GM12878 (cell line): Measurements from ENCODE around the gene IFT122. TPM values are rescaled to one million over a fixed set of nuclear protein-coding genes. Genes with fewer than 3 reads are reported as not detected.

Source experiments
- ATAC-seq: fragments of 200-7000 bp; cut with Tn5 transposase; 3 replicates; pipeline ENCODE4 v1.9.1; 2020; ENCODE audit warnings: mild to moderate bottlenecking, moderate library complexity
- BruUV-seq: library from RNA; stranded (reverse); fragments of 400-500 nt; replicated peaks from 2 replicates; lab custom pipeline; 2021; lab: Mats Ljungman, UMichigan
- CTCF ChIA-PET: fragments of 300-600 bp; sonication (Branson Sonifier 250); formaldehyde crosslinking; extraction: SDS; loops from one replicate; lab custom pipeline; 2021; ENCODE audit warnings: inconsistent platforms; lab: Yijun Ruan, JAX
- POLR2A ChIA-PET: fragments of 350-600 bp; formaldehyde crosslinking; extraction: SDS; loops from one replicate; lab custom pipeline; 2021; ENCODE audit warnings: inconsistent platforms; lab: Charles Lee
- RAD21 ChIA-PET: fragments of 300-600 bp; sonication (Branson Sonifier 250); formaldehyde crosslinking; loops from one replicate; lab custom pipeline; 2023; ENCODE audit warnings: antibody characterized with exemption; ENCODE audit not compliant: unreplicated experiment; lab: Charles Lee
- SMC1A ChIA-PET: fragments of 300-600 bp; sonication (Branson Sonifier 250); formaldehyde crosslinking; loops from one replicate; lab custom pipeline; 2023; ENCODE audit not compliant: unreplicated experiment, uncharacterized antibody; lab: Charles Lee
- DNase-seq: peaks from one replicate; pipeline ENCODE4 v3.0.0-alpha.2; 2011; ENCODE audit warnings: low read depth, low spot score
- FAIRE-seq: peaks from 3 replicates; lab custom pipeline; 2011; peaks lifted over from hg19 to GRCh38; lab: Jason Lieb, UNC
- H2AFZ ChIP-seq: 2 replicates; pipeline ENCODE4 v1.6.0; 2011; ENCODE audit warnings: low read depth, low read length, control low read depth; ENCODE audit not compliant: control insufficient read depth
- H3K27ac ChIP-seq: 2 replicates; pipeline ENCODE4 v1.5.1; 2011; ENCODE audit warnings: control low read depth; ENCODE audit not compliant: control insufficient read depth, insufficient read depth
- H3K27me3 ChIP-seq, 2 experiments: replicated peaks in 1 of 2; 2 replicates each; pipeline versions ENCODE4 v1.6.0 to v1.6.1; 2011; ENCODE audit warnings: low read length in 1 of 2; ENCODE audit not compliant: control insufficient read depth in 2 of 2, insufficient read depth in 2 of 2
- H3K36me3 ChIP-seq, 2 experiments: 2 replicates each; pipeline ENCODE4 v1.5.1; 2011; ENCODE audit warnings: low read length in 1 of 2; ENCODE audit not compliant: control insufficient read depth in 2 of 2, insufficient read depth in 2 of 2
- H3K4me1 ChIP-seq: 2 replicates; pipeline ENCODE4 v1.6.1; 2011; ENCODE audit warnings: mild to moderate bottlenecking, low read length, moderate library complexity, mixed read lengths; ENCODE audit not compliant: control insufficient read depth, insufficient read depth
- H3K4me2 ChIP-seq: 2 replicates; pipeline ENCODE4 v1.6.0; 2011; ENCODE audit warnings: control low read depth; ENCODE audit not compliant: control insufficient read depth, insufficient read depth
- H3K4me3 ChIP-seq: fragments of 200-600 bp; sonication (generic); 2 replicates; pipeline ENCODE4 v1.5.1; 2016
- H3K79me2 ChIP-seq: 2 replicates; pipeline ENCODE4 v1.6.0; 2011; ENCODE audit warnings: low read length; ENCODE audit not compliant: control insufficient read depth, insufficient read depth
- H3K9ac ChIP-seq: 2 replicates; pipeline ENCODE4 v1.8.0; 2011; ENCODE audit warnings: low read length, control low read depth, mixed read lengths; ENCODE audit not compliant: control insufficient read depth, insufficient read depth
- H3K9me3 ChIP-seq: replicated peaks from 3 replicates; pipeline ENCODE4 v1.5.1; 2011; ENCODE audit warnings: mild to moderate bottlenecking, low read length; ENCODE audit not compliant: control insufficient read depth, insufficient read depth
- H4K20me1 ChIP-seq: 2 replicates; pipeline ENCODE4 v1.6.0; 2011; ENCODE audit not compliant: control insufficient read depth, insufficient read depth
- BHLHE40 ChIP-seq, 2 experiments: fragments of 450-650 bp in 1 of 2; IDR thresholded peaks; 2 replicates each; pipeline ENCODE4 v1.6.1; 2011 to 2017; ENCODE audit warnings: low read depth in 2 of 2, borderline replicate concordance in 1 of 2, improper control_type of control experiment in 1 of 2, low read length in 1 of 2, mild to moderate bottlenecking in 1 of 2
- BMI1 ChIP-seq: fragments of 450-650 bp; IDR thresholded peaks from 2 replicates; pipeline ENCODE4 v1.6.1; 2016; ENCODE audit warnings: mild to moderate bottlenecking, moderate library complexity, borderline replicate concordance
- CBFB ChIP-seq: IDR thresholded peaks from 2 replicates; pipeline ENCODE4 v1.6.1; 2016; ENCODE audit warnings: antibody characterized with exemption, low read depth
- CBX5 ChIP-seq: sonication (generic); IDR thresholded peaks from 2 replicates; pipeline ENCODE4 v1.6.1; 2016; ENCODE audit warnings: low read depth, moderate library complexity, mild to moderate bottlenecking, inconsistent platforms
- GABPA ChIP-seq: IDR thresholded peaks from 2 replicates; pipeline ENCODE4 v1.6.1; 2014; ENCODE audit warnings: antibody characterized with exemption, low read depth, mild to moderate bottlenecking, inconsistent platforms
- HDGF ChIP-seq: fragments of 450-650 bp; IDR thresholded peaks from 2 replicates; pipeline ENCODE4 v1.6.1; 2016; ENCODE audit warnings: antibody characterized with exemption
- IKZF1 ChIP-seq: fragments of 450-650 bp; conservative IDR thresholded peaks from 2 replicates; pipeline ENCODE4 v1.6.1; 2017; ENCODE audit warnings: antibody characterized with exemption, mild to moderate bottlenecking
- MYB ChIP-seq: fragments of 150-350 bp; IDR thresholded peaks from 2 replicates; pipeline ENCODE4 v1.6.1; 2014; ENCODE audit warnings: mild to moderate bottlenecking, low read depth, low read length, borderline replicate concordance
- PAX8 ChIP-seq: fragments of 450-650 bp; IDR thresholded peaks from 2 replicates; pipeline ENCODE4 v1.6.1; 2017; ENCODE audit warnings: mild to moderate bottlenecking, moderate library complexity
- POLR2AphosphoS2 ChIP-seq: IDR thresholded peaks from 2 replicates; pipeline ENCODE4 v1.6.1; 2011; ENCODE audit warnings: low read depth, mild to moderate bottlenecking, low read length, improper control_type of control experiment, moderate library complexity
- SRF ChIP-seq, 2 experiments: IDR thresholded peaks; 2 replicates each; pipeline ENCODE4 v1.6.1; 2011; ENCODE audit warnings: low read depth in 2 of 2, low read length in 2 of 2, mild to moderate bottlenecking in 1 of 2, moderate library complexity in 1 of 2
- STAT3 ChIP-seq: IDR thresholded peaks from 2 replicates; pipeline ENCODE4 v1.6.1; 2011; ENCODE audit warnings: low read depth, low read length, improper control_type of control experiment
- TCF3 ChIP-seq: IDR thresholded peaks from 2 replicates; pipeline ENCODE4 v1.6.1; 2012; ENCODE audit warnings: low read depth, mild to moderate bottlenecking, low read length, borderline replicate concordance; ENCODE audit not compliant: insufficient read depth
- YY1 ChIP-seq: IDR thresholded peaks from 2 replicates; pipeline ENCODE4 v1.6.1; 2011; ENCODE audit warnings: low read depth, mild to moderate bottlenecking, low read length
- ZNF207 ChIP-seq: fragments of 450-650 bp; IDR thresholded peaks from 2 replicates; pipeline ENCODE4 v1.6.1; 2014; ENCODE audit warnings: antibody characterized with exemption, mild to moderate bottlenecking, borderline replicate concordance
- ZZZ3 ChIP-seq: IDR thresholded peaks from 2 replicates; pipeline ENCODE4 v1.6.1; 2011; ENCODE audit warnings: low read depth; ENCODE audit not compliant: control insufficient read depth, insufficient read length
- WGBS: methylation state at CpG from one replicate; pipeline ENCODE4 v1.1.6; 2016; ENCODE audit warnings: low lambda C conversion rate; ENCODE audit not compliant: insufficient replicate concordance, insufficient coverage; ENCODE audit errors: missing lambda C conversion rate; 5-methylcytosine and 5-hydroxymethylcytosine counted together
- in situ Hi-C: fragments of 300-500 bp; cut with MboI; formaldehyde crosslinking; loops from 9 replicates; pipeline ENCODE4 v1.14.3; 2018; ENCODE audit warnings: mixed read lengths
- intact Hi-C: fragments of 100-400 bp; cut with micrococcal nuclease; formaldehyde crosslinking; loops from one replicate; pipeline ENCODE4 v1.14.2; 2022; ENCODE audit not compliant: unreplicated experiment
- polyA plus RNA-seq, 11 experiments: library from polyadenylated mRNA; depleted of rRNA in 4 of 11; unstranded in 6 of 11; stranded (reverse) in 5 of 11; fragments of >200 nt; fragmentation: Nextera tagmentation in 4 of 11; fragmentation: Illumina TruSeq in 1 of 11; extraction: Ambion mirVana in 4 of 11; extraction: Trizol in 1 of 11; gene quantifications; 1 replicate in 1 of 11; 2 replicates in 10 of 11; pipeline versions ENCODE4 v1.2.1 to v1.2.3, GENCODE V29; 2011 to 2016; ENCODE audit warnings: inconsistent platforms in 2 of 11, missing spikeins in 2 of 11, low read depth in 1 of 11
- total RNA-seq, 4 experiments: library from RNA; depleted of rRNA in 3 of 4; stranded (reverse); fragments of >200 nt in 3 of 4; fragmentation: Illumina TruSeq in 1 of 4; extraction: Trizol in 1 of 4; gene quantifications; 2 replicates each; pipeline versions ENCODE4 v1.2.1 to v1.2.3, GENCODE V29; 2013 to 2021
- TF ChIP-seq, protein P1 (sequence below): IDR thresholded peaks from 2 replicates; pipeline ENCODE4 v1.6.1; 2011; ENCODE audit warnings: low read depth, mild to moderate bottlenecking, low read length, moderate library complexity, borderline replicate concordance; ENCODE audit errors: extremely low read depth
- TF ChIP-seq, protein P2 (sequence below): fragments of 450-650 bp; IDR thresholded peaks from 2 replicates; pipeline ENCODE4 v1.6.1; 2017; ENCODE audit warnings: antibody characterized with exemption, mild to moderate bottlenecking, moderate library complexity
- TF ChIP-seq, protein P3 (sequence below): IDR thresholded peaks from 2 replicates; pipeline ENCODE4 v1.6.1; 2012; ENCODE audit warnings: low read depth, low read length, improper control_type of control experiment

IFT122 gene
- total and polyA plus RNA-seq, 10 of the 15 experiments (the other 5 are each of a cell fraction or from before 2014, with no cell fraction given) = 1.8 to 19.2 (median 8.4) TPM

DNA sequence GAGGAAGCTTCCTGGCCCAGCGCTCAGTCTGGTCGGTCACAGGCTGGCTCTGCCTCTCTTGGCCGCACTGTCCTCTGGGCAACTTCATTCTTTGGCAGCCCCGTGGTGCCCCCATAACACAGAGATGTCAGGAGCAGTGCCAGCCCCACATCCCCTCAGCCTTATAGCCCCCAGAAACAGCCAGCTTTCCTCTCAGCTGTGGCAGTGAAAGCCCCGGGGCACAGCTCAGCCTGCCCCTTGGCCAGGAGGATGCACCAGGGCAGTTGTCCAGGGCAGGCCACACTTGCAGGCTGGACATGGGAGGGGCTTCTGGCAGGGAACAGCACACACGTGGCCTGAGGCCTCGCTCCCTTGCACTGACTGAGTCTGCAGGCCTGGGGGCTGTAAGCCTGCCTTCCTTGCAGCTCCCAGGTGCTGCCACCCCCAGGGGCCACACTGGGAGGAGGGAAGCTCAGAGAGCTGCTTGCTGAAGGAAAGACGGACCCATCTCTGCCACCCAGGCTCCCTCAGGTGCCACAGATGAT lies 78.1 kb downstream of the IFT122 start (continued):
- TF ChIP-seq MYB (no peak), SRF (IDR thresholded peaks at IDR 0.05; ENCODE audit: low read depth in 2 of 2, low read length in 2 of 2) (no peak), ZZZ3 (no peak), BHLHE40 (IDR thresholded peaks at IDR 0.05; ENCODE audit: borderline replicate concordance in 1 of 2, low read depth in 2 of 2, low read length in 1 of 2) (no peak)
- TF ChIP-seq, protein P1, sequence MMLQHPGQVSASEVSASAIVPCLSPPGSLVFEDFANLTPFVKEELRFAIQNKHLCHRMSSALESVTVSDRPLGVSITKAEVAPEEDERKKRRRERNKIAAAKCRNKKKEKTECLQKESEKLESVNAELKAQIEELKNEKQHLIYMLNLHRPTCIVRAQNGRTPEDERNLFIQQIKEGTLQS = no peak
- TF ChIP-seq, all 136 proteins: peak for 0

DNA sequence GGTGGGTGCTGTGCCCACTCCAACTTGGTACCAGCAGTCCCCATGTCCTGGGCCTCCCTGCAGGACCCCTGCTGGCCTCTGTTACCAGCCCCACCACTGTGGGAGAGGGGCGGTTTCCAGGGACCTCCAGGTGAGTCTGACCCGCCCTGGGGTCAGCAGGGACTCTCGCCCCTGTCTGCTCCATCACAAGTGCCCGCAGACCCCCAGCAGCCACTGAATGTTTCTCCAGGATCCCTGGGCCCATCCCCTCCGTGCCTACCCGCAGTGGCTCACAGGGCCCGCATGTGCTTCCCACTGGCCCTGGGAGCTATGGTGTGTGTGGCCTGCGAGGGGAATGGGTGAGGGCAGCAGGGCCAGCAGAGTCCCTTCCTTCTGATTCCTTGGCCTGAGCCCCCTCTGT lies 78.6 kb downstream of the IFT122 start:
- ChIA-PET POLR2A (no interaction called here), RAD21 (no interaction called here), CTCF (no interaction called here), SMC1A (no interaction called here)
- no peak for ATAC-seq
- no peak for DNase-seq
- Histone ChIP-seq H3K79me2 (no peaks in the 10 kb centered on the region), H4K20me1 (no peaks in the 10 kb centered on the region), H3K9ac (no peak overlapping the region), H3K4me3 (no peak overlapping the region), H3K9me3 (no peaks in the 10 kb centered on the region), H3K36me3 (no peaks in the 10 kb centered on the region; a peak in 1 of 4 replicates), H3K4me2 (no peak overlapping the region), H2AFZ (no peak overlapping the region), H3K4me1 (no peaks in the 10 kb centered on the region), H3K27ac (no peak overlapping the region), H3K27me3 (no peaks in the 10 kb centered on the region)
- 61% methylated on average over 8 of the region's 8 CpGs for WGBS
- in situ Hi-C loops (no loop called here), intact Hi-C loops (no loop called here)
- FAIRE-seq = no peak
- BruUV-seq = no TSS peak
- TF ChIP-seq IKZF1 (no peak), BMI1 (no peak), CBX5 (no peak), PAX8 (no peak), GABPA (no peak), ZNF207 (no peak), YY1 (no peak), STAT3 (no peak), CBFB (no peak), POLR2AphosphoS2 (no peak), TCF3 (no peak), HDGF (no peak)
- TF ChIP-seq, protein P2, sequence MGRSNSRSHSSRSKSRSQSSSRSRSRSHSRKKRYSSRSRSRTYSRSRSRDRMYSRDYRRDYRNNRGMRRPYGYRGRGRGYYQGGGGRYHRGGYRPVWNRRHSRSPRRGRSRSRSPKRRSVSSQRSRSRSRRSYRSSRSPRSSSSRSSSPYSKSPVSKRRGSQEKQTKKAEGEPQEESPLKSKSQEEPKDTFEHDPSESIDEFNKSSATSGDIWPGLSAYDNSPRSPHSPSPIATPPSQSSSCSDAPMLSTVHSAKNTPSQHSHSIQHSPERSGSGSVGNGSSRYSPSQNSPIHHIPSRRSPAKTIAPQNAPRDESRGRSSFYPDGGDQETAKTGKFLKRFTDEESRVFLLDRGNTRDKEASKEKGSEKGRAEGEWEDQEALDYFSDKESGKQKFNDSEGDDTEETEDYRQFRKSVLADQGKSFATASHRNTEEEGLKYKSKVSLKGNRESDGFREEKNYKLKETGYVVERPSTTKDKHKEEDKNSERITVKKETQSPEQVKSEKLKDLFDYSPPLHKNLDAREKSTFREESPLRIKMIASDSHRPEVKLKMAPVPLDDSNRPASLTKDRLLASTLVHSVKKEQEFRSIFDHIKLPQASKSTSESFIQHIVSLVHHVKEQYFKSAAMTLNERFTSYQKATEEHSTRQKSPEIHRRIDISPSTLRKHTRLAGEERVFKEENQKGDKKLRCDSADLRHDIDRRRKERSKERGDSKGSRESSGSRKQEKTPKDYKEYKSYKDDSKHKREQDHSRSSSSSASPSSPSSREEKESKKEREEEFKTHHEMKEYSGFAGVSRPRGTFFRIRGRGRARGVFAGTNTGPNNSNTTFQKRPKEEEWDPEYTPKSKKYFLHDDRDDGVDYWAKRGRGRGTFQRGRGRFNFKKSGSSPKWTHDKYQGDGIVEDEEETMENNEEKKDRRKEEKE = no peak
- TF ChIP-seq, protein P3, sequence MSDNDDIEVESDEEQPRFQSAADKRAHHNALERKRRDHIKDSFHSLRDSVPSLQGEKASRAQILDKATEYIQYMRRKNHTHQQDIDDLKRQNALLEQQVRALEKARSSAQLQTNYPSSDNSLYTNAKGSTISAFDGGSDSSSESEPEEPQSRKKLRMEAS = no peak
